Measurements from ENCODE around the gene ABHD17A. TPM values are rescaled to one million over a fixed set of nuclear protein-coding genes. Genes with fewer than 3 reads are reported as not detected.

Gene ABHD17A
- total and polyA plus RNA-seq, 2 of the 8 experiments (the other 6 are each of a cell fraction or from before 2014, with no cell fraction given) = 41.2 to 87.4 TPM

DNA sequence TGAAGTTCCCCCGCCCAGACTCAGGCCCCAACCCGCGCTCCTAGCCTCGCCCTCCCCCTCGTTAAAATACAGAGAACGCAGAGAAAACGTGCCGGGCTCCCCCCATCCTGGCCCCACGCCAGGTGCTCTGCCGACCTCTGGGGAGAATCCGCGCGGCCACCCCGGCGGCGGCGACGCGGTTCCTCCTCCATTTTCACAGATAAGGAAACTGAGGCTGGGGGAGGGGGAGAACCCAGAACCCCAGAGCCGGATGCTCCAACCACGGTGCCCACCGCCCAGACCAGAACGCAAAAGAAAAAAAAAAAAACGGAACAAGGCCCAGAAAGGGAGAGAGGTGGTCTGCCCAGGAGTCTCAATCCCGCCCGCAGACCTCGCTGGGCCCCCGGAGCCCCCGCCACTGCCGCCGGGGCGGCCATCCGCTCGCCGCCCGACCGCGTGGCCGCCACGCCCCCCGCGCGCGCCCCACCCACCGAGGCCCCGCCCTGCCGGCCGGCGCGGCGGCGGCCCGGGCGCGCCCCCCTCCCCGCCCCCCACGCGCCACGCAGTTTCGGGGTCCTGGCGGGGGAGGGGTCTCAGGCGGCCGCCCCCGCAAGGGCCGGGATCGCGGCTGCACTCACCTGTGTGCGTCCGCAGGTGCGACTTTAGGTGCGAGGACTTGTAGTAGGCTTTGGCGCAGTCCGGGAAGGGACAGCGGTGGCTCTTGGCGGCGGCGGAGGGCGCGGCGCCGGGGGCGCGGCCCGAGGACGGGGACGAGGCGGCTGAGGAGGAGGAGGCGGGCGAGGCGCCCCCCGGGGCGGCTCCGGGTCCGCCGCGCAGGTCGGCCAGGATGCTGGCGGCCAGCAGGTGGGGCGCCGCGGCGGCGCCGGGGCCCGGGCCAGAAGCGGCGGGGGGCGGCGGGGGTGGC is 22.6 kb downstream of the ABHD17A start (continued):
- TF ChIP-seq YY1 (IDR thresholded peaks at IDR 0.05; ENCODE audit: low read depth, low read length) (no peak), SIRT6 (IDR thresholded peaks at IDR 0.05; ENCODE audit: low read length) (no peak), SP2 (IDR thresholded peaks at IDR 0.05; ENCODE audit: low read length) (no peak), MAFK (IDR thresholded peaks at IDR 0.05; ENCODE audit: low read depth, low read length) (no peak), SIX5 (IDR thresholded peaks at IDR 0.05; ENCODE audit: low read depth, low read length) (no peak), CBX5 (IDR thresholded peaks at IDR 0.05; ENCODE audit: low read depth, low read length) (no peak), SUZ12 (IDR thresholded peaks at IDR 0.05; ENCODE audit: low read length) (no peak), BCL11A (IDR thresholded peaks at IDR 0.05; ENCODE audit: low read depth in 2 of 2, low read length in 2 of 2) (no peak), TAF1 (IDR thresholded peaks at IDR 0.05; ENCODE audit: low read depth, low read length) (no peak; the same call in 1 of the 2 replicates), KDM4A (IDR thresholded peaks at IDR 0.05; ENCODE audit: low read depth, low read length, severe bottlenecking) (peak; percentile 56), RXRA (IDR thresholded peaks at IDR 0.05; ENCODE audit: insufficient read depth, low read depth, low read length) (no peak), SP4 (IDR thresholded peaks at IDR 0.05; ENCODE audit: low read length) (no peak), RBBP5 (IDR thresholded peaks at IDR 0.05; ENCODE audit: borderline replicate concordance, low read depth, low read length) (no peak), SIN3A (conservative IDR thresholded peaks at IDR 0.05 in 1 of 2, IDR thresholded peaks at IDR 0.05 in 1 of 2; ENCODE audit: low read depth in 1 of 2, low read length in 2 of 2) (peak; percentile 40 to 68; a peak in 1 of 4 replicates), POLR2AphosphoS5 (IDR thresholded peaks at IDR 0.05; ENCODE audit: low read depth, low read length) (no peak), NANOG (IDR thresholded peaks at IDR 0.05; ENCODE audit: insufficient read depth, low read depth, low read length, poor library complexity, severe bottlenecking) (no peak), KDM1A (IDR thresholded peaks at IDR 0.05; ENCODE audit: borderline replicate concordance, low read length) (peak; percentile 47; the same call in 1 of the 2 replicates), RNF2 (IDR thresholded peaks at IDR 0.05; ENCODE audit: borderline replicate concordance, low read depth, low read length, missing control alignments, poor library complexity, severe bottlenecking) (no peak), CBX8 (IDR thresholded peaks at IDR 0.05; ENCODE audit: borderline replicate concordance, low read depth, low read length) (no peak)
- TF ChIP-seq, protein P1, sequence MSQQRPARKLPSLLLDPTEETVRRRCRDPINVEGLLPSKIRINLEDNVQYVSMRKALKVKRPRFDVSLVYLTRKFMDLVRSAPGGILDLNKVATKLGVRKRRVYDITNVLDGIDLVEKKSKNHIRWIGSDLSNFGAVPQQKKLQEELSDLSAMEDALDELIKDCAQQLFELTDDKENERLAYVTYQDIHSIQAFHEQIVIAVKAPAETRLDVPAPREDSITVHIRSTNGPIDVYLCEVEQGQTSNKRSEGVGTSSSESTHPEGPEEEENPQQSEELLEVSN (IDR thresholded peaks at IDR 0.05) = peak; percentile 22; the same call in 1 of the 2 replicates
